ENCODE data around the gene MYO1F.
"Not testable (repeated sequence)": the region's sequence is repeated elsewhere in the genome, so short reads cannot be mapped to it uniquely, and the experiment has no call there.

The MYO1F gene

GRCh38 chr19:8577247-8577646 is at the start of gene MYO1F:
Gene MYO1F, minus strand, starts transcription at chr19:8577442. Its CDS starts 133 bp downstream, at chr19:8577309.
- DNase-seq (ENCODE audit: low spot score), result no peak

- DNase-seq (ENCODE audit: low spot score), result no peak
These were observed 49.6 kb upstream of the MYO1F start for GRCh38 chr19:8626842-8627241.

- not testable (repeated sequence) for DNase-seq (ENCODE audit: low spot score)
These were observed 45.6 kb upstream of the MYO1F start for GRCh38 chr19:8622886-8623285.

DNA sequence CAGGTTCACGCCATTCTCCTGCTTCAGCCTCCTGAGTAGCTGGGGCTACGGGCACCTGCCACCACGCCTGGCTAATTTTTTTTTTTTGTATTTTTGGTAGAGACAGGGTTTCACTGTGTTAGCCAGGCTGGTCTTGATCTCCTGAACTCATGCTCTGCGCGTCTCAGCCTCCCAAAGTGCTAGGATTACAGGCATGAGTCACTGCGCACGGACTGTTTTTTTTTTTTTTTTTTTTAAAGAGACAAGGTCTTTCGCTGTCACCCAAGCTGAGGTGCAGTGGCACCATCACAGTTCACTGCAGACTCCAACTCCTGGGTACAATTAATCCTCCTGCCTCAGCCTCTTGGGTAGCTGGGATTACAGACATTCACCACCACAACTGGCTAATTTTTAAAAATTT is 41.5 kb upstream of the MYO1F start:
- DNase-seq (ENCODE audit: low spot score), result no peak

DNA sequence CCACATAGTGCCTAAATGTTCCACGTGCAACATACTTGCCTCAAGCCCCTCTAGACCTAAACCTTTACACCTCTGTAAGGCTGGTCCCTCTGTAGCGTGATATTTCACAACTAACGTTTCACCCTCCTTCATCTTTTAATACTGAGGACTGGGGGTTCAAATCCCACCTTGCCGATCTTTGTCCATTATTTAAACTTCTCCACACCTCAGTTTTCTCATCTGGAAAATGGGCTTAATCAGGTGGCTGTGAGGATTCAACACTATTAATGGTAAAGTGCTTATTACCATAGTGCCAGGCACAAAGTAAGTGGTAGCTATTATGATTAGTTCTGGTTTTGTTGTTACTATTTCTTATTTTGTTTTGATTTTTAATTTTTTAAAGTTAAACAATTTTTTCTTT is 40.7 kb upstream of the MYO1F start:
- no peak for DNase-seq (ENCODE audit: low spot score)

- DNase-seq (ENCODE audit: low spot score), result not testable (repeated sequence)
These were observed 40.1 kb upstream of the MYO1F start for GRCh38 chr19:8617325-8617724.

DNA sequence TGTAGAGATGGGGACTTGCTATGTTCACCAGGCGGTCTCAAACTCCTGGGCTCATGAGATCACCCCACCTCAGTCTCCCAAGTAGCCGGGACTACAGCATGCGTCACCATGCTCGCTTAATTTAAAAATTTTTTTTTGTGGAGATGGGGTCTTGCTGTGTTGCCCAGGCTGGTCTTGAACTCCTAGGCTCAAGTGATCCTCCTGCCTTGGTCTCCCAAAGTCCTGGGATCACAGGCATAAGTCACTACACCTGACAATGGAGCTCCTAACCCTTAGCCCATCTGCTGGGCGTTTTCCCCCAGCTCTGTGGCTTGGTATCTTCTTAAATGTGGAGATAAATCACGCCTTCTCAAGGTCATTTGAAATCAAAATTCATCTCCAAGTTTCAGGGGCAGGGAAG is 39.6 kb upstream of the MYO1F start:
- DNase-seq (ENCODE audit: low spot score), result no peak

DNA sequence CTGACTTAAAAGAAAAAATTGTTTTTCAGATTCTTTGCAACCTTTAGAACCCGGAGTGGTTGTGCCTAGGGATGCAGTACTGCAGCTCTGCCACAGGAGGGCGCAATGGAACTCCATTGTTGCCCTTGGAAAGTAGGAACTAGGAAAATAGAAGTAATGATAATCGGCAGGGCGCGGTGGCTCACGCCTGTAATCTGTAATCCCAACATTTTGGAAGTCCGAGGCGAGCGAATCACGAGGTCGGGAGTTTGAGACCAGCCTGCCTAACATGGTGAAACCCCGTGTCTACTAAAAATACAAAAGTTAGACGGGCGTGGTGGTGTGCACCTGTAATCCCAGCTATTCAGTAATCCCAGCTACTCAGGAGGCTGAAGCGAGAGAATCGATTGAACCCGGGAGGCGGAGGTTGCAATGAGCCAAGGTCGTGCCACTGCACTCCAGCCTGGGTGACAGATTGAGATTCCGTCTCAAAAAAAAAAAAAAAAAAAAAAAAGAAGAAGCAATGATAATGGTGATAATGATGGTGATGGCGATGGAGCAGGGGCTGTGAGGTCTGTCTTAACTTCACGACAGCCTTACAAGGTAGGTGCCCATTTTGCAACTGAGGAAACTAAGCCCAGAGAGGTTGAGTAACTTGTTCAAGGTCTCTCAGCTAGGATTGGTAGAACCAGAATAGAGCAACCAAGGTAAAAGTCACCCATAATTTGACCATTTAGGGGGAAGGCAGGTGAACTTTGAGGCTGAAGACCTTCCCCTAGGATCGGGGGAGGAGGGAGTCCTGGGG is 38.8 kb upstream of the MYO1F start:
- DNase-seq (ENCODE audit: low spot score), result peak; percentile 71

DNA sequence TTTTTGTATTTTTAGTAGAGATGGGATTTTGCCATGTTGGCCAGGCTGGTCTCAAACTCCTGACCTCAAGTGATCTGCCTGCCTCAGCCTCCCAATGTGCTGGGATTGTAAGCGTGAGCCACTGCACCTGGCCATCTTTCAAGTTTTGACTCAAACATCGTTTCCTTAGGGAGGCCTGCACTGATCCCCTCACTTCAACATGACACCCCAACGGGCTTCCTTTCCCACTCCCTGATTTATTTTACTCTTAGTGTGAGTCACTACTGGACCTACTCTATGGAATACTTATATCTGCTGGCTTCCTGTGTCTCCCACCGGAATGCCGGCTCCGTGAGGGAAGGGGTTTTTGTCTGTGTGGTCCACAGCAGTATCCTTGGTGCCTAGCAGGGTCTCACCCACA is 37.8 kb upstream of the MYO1F start:
- DNase-seq (ENCODE audit: low spot score), result no peak

- no peak for DNase-seq (ENCODE audit: low spot score)
These were observed 37.2 kb upstream of the MYO1F start for GRCh38 chr19:8614455-8614854.

GRCh38 chr19:8612807-8613171 is 35.5 kb upstream of the MYO1F start:
- no peak for DNase-seq (ENCODE audit: low spot score)

DNA sequence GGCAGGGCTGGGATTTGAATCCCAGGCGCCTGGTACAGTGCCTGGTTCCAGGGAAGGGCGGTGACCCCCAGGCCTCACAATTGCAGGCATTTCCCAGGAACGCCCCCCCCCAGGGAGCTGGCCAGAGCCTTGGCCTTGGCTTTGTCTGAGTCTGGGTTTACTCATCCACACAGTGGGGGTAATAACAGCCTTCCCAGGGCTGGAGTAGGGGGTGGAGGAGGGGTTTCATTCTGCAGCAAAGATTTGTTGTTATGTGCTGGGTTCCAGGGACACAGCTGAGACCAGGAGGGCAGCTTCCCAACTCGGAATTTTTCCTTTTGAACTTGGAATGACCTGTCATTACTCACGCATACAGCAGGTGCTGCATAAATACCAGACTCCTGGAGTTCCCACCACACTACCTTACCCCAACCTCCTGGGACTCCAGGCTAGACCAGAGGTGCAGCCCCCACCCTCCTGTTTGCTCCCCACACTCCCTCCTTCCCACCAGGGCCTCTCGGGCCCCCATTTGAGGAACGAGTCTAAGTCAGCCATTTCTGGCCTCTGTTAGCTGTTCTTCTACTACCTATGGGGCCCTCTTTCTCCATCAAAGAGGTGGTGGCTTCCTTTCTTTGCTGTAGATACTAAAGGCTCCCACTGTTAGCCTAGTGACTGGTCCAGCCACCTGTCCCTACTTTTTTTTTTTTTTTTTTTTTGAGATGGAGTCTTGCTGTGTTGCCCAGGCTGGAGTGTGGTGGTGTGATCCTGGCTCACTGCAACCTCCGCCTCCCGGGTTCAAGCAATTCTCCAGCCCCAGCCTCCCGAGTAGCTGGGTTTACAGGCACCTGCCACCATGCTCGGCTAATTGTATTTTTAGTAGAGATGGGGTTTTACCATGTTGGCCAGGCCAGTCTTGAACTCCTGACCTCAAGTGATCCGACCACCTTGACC is 34.9 kb upstream of the MYO1F start:
- DNase-seq (ENCODE audit: low spot score), result no peak

GRCh38 chr19:8611391-8611876 is 34.2 kb upstream of the MYO1F start:
- DNase-seq (ENCODE audit: low spot score), result no peak

GRCh38 chr19:8610936-8611300 is 33.7 kb upstream of the MYO1F start:
- no peak for DNase-seq (ENCODE audit: low spot score)

GRCh38 chr19:8610041-8610935 is 33.0 kb upstream of the MYO1F start, which contains the start of gene ADAMTS10:
Gene ADAMTS10, minus strand, starts transcription at chr19:8610715. Its CDS starts 5,005 bp downstream, at chr19:8605710.
- peak; percentile 79 for DNase-seq (ENCODE audit: low spot score)

- no peak for DNase-seq (ENCODE audit: low spot score)
These were observed 32.2 kb upstream of the MYO1F start for GRCh38 chr19:8609279-8610040.

- DNase-seq (ENCODE audit: low spot score), result no peak
These were observed 31.7 kb upstream of the MYO1F start for GRCh38 chr19:8608941-8609278.

DNA sequence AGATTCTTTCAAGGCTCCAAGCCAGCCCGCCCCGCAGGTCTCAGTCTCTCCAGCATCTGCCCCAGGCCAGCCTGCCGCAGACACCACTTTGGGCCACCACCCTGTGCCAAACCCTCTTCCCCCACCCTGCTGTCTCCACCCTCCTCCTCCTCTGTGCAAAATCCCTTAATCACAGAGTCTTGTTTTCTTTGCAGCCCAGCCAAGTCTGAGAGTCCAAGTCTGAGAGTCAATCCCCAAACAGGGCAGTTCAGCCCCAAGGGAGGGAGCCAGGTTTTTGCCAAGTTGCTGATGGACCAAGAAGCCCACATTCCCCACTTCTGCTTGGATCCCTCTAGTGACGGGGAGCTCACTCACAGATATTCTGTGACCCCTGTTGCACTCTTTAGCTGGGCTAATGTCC is 30.1 kb upstream of the MYO1F start:
- no peak for DNase-seq (ENCODE audit: low spot score)

- DNase-seq (ENCODE audit: low spot score), result no peak
These were observed 28.3 kb upstream of the MYO1F start for GRCh38 chr19:8605514-8605913.

- DNase-seq (ENCODE audit: low spot score), result no peak
These were observed 24.6 kb upstream of the MYO1F start for GRCh38 chr19:8601796-8602195.

DNA sequence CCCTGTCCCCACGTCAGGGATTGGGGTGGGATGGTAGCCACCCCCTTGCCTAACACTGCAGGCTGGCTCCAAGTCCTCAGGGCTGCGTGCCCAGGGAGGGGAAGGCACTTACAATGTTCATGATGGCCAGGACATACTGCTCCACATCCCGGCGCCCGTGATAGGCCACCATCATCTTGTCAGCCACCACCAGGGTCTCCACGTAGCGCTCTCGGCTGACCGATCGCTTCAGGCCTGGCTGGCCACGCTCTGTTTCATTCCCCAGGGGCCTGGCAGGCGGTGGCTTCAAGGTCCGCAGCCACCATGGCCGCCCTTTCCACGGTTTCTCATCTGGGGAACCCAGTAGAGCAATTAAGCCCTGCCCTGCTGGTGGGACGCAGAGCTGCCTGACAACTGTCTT is 23.6 kb upstream of the MYO1F start:
- DNase-seq (ENCODE audit: low spot score), result no peak
